Inferior parietal cortex (tissue), 1 donor: ENCODE data around the gene LGI4.
"Not testable (repeated sequence)": the region's sequence is repeated elsewhere in the genome, so short reads cannot be mapped to it uniquely, and the experiment has no call there.

Experiments used
- DNase-seq: peaks from one replicate; pipeline ENCODE4 v3.0.0-alpha.2; 2016; ENCODE audit errors: extremely low spot score

The LGI4 gene

DNA sequence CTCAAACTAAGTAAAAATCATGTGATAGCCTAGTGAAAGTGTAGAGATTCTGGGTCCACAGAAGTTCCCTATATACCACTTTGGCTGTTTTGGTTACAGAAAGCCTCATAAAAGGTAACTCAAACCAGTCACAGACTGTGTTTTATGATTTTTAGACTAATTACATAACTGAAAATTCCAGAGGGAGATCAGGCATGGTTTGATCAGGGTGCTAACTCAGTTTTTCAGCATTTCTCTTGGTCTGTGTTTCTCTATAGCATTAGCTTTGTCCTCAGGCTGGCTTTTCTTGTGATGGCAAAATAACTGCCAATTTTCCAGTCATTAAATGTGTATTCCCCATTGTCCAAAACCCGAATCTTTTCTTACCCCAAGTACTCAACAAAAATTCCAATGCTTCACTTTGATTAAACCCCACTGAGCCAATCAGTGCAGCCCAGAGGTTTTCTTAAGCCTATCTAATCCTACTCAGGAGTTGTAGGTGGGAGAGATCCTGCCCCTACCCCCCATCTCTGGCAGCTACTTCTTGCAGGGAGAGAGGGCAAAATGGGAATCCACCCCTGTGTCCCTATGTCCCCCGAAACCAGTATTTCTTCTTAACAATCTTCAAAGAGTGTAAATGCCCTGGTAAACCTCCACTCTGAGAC, 27.8 kb downstream of the LGI4 start:
- DNase-seq: peak; percentile 43

GRCh38 chr19:35106291-35106583, 28.6 kb downstream of the LGI4 start:
- DNase-seq: peak; percentile 51

DNA sequence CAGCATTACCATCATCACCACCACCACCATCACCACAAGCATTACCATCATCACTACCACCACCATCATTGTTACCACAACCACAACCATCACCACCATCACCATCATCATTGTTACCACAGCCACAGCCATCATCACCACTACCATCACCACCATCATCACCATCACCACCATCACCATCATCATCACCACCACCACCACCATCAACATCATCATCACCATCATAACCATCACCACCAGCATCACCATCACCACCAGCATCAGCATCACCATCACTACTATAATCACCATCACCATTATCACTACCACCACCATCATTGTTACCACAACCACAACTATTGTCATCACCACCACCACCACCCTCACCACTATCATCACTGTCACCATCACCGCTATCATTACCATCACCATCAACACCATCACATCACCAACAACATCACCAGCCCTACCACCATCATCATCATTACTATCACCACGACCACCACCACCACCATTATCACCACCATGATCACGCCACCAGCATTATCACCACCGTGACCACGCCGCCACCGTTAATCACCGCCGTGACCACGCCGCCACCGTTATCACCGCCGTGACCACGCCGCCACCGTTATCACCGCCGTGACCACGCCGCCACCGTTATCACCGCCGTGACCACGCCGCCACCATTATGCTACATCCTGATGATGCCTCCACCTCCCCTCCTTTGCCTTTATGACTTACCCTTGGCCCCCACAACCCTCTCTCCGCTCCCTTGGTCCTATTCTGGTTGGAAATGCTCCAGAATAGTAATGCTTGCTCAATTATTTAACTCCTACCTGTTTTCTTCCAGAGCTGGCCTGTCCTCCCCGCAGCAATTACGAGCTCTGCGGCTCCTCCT, 29.2 kb downstream of the LGI4 start:
- DNase-seq: no peak

GRCh38 chr19:35105047-35105410, 29.8 kb downstream of the LGI4 start:
- no peak for DNase-seq

DNA sequence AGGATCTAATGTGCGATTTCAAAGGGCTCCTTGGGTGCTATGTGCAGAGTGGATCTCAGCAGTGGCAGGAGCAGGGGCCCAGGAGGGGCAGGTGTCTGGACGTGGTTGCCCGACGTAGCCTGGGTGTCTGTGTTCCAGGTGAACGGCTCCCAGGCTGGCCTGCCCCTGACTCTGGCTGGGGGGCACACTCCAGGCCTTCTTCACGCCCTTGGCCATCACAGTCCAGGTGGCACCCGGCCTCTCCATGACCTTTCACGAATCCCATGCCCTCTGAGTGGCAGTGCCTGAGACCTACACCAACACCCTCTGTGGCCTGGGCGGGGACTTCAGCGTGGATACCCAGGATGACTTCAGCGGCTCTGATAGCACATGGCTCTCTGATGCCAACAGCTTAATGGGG, 30.5 kb downstream of the LGI4 start:
- DNase-seq: no peak

GRCh38 chr19:35103614-35104013, 31.2 kb downstream of the LGI4 start:
- DNase-seq: not testable (repeated sequence)

- DNase-seq: not testable (repeated sequence)
Observed at GRCh38 chr19:35101949-35102348, 32.9 kb downstream of the LGI4 start.

DNA sequence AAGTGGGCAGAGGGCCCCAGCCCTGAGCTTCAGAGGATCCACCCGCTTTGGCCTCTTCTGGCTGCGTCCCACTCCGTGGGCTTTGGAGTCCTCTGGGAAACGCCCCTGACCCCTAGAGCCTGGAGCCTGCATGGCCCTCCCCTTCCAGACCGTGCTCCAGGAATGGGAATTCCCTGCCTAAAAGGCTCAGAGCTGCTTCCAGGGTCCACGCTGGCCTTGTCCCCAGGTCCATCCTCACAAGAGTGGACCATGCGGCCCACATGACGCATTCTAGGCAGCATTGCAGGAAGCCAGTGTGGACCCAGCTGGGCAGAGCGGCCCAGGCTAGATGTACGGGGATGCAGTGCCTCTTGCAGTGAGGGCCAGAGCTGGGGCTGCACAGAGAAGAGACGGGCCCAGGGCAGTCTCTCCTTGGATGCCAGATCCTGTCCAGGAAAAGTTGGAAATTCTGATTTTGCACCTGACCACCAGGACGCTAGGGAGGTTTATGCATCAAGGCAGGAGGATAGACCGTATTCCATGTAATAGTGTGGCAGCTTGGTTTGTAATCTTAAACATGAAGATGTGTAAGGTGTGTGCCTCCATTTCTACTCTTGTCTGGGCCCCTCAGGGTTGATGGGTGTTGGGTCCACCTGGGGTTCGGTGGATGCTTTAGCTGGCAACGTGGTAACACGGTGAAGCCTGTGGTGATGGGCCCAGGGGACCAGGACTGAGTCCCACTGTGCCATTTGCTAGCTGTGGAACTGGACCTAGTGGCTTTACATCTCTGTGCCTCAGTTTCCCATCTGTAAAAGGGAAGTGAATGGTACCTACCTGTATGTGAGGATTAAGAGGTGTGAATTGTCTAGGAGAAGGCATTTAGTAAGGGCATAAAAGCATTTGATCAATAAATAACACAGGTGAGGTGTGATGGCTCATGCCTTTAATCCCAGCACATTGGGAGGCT, 34.0 kb downstream of the LGI4 start:
- DNase-seq: no peak

GRCh38 chr19:35099897-35100275, 35.0 kb downstream of the LGI4 start:
- no peak for DNase-seq

DNA sequence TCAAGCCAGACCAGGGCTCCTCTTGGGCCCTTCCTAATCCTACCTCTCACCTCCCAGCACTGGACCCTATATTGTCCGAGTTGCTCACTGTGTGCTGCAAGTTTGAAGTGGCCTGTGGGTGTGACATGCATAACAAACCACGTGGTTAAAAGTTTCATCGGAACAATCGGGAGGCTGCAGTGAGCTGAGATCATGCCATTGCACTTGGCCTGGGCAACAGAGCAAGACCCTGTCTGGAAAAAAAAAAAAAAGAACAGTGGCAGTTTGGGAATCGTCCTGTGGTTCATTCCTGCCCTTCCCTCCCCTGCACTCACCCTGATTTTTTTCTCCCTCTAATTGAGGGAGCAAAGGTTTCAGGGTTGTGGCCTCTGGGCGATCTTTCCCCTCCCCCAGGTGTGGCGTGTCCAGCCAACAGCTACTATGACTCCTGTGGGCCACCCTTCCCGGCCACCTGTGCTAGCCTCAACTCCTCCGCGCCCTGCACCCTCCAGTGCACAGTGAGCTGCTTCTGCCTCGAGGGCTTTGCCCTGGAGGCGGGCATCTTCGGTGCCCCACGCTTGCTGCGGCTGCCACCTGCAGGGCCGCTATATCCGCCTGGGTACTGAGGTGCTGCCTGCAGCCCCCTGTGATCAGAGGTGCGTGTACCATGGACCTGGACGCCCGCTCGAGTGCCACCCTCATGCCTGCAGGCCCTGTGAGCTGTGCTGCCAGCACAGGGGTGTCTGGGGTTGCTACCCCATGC, 35.5 kb downstream of the LGI4 start:
- DNase-seq: no peak

- no peak for DNase-seq
Observed at GRCh38 chr19:35098413-35099049, 36.3 kb downstream of the LGI4 start.

DNA sequence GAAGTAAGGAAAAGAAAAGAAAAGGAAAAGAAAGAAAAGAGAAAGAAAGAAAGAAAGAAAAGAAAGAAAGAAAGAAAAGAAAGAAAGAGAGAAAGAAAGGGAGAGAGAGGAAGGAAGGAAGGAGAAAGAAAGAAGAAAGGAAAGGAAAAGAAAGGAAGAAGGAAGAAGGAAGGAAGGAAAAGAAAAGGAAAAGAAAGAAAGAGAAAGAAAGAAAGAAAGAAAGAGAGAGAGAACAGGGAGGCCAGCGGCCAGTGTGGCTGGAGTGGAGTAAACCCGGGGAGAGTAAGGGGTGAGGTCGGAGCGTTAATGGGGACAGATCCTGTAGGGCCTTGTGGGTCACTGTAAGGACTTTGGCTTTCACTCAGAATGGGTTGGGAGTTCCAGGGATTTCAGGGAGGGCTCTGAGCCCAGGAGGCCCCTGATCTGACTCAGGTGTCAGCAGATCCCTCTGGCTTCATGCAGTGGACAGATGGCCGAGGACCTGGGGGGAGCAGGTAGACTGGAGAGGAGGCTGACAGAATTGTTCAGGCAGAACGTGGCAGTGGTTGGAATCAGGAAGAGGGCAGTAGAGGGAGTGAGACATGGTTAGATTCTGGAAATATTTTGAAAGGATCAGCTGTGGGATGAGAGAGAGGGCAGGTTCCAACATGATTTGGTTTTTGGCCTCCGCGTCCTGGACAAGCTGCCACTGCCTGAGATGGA, 39.0 kb downstream of the LGI4 start:
- DNase-seq: no peak

DNA sequence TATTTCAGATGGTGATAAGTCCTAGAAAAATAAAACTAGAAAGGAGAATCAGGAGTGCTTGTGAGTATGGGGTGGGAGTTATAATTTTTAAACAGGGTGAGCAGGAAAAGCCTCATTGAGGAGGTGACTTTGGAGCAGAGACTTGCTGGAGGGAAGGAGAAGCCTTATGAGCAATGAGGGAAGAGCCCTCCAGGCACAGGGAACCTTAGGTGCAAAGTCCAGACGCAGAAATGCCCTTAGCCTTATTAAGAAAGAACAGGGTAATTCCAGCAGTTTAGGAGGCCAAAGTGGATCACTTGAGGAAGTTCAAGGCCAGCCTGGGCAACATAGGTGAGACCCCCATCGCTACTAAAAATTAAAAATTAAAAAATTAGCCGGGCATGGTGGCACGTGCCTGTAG, 40.2 kb downstream of the LGI4 start:
- no peak for DNase-seq

DNA sequence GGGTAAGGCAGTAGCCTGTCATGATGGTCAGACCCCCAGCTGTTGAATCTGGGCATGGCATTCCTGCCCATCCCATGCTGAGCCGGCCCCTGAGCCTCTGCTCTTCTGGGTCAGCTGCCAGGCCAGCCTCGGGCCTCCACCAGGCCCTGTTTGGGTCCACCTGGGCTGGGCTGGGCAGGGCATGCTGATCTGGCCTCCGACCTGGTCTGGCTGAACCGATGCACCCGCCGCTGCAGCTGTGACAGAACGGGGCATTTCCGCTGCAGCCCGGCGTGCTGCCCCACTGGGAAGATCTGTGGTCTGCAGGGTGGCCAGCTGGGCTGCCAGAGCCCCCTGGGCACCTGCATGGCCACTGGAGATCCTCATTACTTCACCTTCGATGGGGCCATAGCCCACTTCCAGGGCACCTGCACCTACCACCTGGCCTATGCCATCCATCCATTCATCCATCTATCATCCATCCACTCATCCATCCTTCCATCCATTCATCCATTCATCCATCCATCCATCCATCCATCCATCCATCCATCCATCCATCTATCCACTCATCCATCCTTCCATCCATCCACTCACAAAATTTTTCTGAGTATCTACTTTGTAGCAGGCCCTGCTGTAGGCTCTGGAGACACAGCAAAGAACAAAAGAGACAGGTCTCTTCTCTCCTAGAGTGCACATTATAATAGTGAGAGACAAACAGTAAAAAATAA, 40.8 kb downstream of the LGI4 start:
- DNase-seq: no peak

DNA sequence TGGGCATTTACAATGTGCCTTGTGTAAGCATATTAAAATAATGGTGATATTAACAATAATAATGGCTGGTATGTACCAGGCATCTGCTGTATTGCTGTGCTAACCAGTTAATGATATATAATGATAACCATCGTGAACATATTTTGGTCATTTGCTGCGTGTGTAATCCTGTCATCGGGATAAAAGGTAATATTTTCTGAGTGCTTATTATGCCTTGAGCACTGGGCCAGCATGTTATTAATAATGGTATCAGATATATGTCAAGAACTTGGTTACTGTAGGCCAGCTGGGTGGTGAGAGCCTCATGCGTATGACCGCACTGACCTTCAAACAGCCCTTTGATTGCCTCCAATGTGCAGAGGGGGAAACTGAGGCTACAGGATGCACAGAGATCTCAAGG, 41.4 kb downstream of the LGI4 start:
- no peak for DNase-seq

- DNase-seq: peak; percentile 76
Observed at GRCh38 chr19:35090506-35091214, 44.2 kb downstream of the LGI4 start.

DNA sequence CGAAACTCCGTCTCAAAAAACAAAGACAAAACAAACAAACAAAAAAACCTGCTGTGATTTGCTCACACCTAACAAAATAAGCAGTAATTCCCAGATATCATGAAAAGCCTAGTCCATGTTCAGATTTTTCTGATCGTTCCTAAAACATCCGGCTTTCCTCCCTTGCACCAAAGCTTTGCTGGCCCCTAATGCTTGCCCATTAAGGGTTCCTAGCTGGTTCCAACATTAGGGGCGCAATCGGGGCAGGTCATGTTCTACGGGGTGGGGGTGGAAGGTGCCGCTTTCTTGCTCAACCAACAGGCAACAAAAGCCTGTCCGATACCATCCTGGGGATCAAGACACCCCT, 44.7 kb downstream of the LGI4 start:
- no peak for DNase-seq

GRCh38 chr19:35089554-35089953, 45.3 kb downstream of the LGI4 start:
- DNase-seq: no peak

DNA sequence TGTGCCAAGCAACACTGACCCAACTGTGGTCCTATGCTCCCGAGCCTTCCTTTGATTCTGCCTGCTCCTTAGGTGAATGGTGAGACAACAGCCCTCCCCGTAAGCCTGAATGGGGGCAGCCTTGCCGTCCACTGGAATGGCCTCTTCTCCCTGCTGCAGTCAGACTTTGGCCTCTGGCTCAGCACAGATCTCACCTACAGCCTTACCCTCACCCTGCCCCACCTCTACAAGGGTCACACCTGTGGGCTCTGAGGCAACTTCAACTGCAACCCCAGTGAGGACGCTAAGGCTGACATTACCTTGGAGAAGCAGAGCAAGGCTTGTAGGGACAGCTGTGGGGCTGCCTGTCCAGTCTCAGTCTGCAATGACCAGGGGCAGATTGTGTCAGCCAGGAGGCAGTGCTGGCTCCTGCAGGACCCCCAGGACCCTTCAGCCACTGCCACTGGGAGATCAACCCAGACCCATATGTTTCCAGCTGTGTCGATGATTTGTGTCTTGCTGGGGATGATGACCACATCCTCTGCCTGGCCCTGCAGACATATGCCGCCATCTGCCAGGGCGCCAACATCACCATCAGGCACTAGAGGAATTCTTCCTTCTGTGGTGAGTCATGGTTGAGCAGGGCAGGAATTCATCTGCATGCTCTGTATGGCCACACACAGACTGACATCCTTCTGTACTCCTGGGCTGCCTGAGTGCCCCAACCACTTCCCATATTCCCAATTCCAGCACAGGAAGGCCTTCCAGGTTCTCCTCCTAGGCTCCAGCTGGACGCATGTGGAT, 46.5 kb downstream of the LGI4 start:
- DNase-seq: no peak
